Mesenteric fat pad (tissue), 1 donor: ENCODE data around the gene TOE1. TPM values are rescaled to one million over a fixed set of nuclear protein-coding genes. Genes with fewer than 3 reads are reported as not detected.
"Not testable (repeated sequence)": the region's sequence is repeated elsewhere in the genome, so short reads cannot be mapped to it uniquely, and the experiment has no call there.

Experiments
- DNase-seq: peaks from one replicate; pipeline ENCODE4 v3.0.0-alpha.2; 2020; ENCODE audit warnings: low spot score
- long read RNA-seq: library from polyadenylated mRNA; unstranded; transcript quantifications from one replicate; pipeline ENCODE4 v2.0.0, GENCODE V29; 2020
- total RNA-seq: library from RNA; stranded (reverse); fragmentation: NEBNext Ultra II Directional; extraction: Animal tissue kit (Norgen Biotek cat#: 25700); gene quantifications from one replicate; pipeline ENCODE4 v1.2.1, GENCODE V29; 2021
- donor health status: DM: yes; HTN: yes; CAD: no.

The TOE1 gene
- total RNA-seq = 7.2 TPM
- long read RNA-seq, transcript TOE1-201 (8 exons, 2,389 nt) = major isoform, 26 of 41 reads
- long read RNA-seq, partial matches to known transcripts = 6 of 41 reads
- long read RNA-seq, other reads (novel, unspliced or antisense) = 9 of 41 reads

DNA sequence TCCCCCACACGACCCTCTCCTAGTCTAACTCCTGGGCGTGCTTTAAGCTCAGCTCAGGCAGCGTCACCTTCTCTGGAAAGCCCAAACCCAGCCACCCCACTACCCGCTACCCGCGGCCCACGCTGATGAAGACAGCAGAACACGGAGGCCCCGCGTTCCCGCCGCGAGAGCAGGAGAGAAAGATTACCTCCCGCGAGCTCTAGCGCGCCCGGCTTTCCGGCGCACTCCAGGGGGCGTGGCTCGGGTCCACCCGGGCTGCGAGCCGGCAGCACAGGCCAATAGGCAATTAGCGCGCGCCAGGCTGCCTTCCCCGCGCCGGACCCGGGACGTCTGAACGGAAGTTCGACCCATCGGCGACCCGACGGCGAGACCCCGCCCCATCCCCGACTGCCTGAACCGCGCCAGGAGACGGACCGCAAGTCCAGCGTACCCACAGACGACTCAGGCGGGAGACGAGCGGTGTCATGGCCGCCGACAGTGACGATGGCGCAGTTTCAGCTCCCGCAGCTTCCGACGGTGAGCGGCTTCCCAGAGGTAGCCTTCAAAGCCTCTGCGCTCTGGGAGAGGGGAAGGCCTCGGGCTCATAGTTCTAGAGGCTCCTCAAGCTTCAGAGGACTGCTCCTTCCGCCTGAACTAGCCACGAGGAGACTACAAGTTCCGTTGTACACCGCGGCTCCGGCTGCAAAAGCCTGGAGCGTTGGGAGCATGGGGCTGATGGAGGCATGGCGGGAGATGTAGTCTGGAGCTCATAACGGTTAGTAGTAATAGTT, at the start of gene TOE1, which contains the start of gene MUTYH:
Gene TOE1, plus strand, starts transcription at position 382 of the 770 bp plus-strand sequence. Its CDS starts 83 bp downstream, at position 465.
Gene MUTYH, minus strand, starts transcription at position 652 of the 770 bp plus-strand sequence. CDS start 5,935 bp downstream, outside the sequence.
- DNase-seq = peak; percentile 98

DNA sequence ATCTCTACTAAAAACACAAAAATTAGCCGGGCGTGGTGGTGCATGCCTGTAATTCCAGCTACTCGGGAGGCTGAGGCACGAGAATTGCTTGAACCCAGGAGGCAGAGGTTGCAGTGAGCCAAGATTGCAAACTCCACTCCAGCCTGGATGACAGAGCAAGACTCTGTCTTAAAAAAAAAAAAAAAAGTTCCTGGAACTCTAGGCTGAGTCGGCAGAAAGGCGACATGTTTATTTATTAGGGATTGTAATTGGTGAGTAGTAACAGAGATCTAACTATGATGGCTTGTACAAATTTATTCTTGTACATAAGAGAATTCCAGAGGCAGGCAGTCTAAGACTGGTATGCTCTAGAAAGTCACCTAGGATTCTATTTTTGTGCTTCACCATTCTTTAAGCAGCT, 49.0 kb upstream of the TOE1 start:
- not testable (repeated sequence) for DNase-seq

DNA sequence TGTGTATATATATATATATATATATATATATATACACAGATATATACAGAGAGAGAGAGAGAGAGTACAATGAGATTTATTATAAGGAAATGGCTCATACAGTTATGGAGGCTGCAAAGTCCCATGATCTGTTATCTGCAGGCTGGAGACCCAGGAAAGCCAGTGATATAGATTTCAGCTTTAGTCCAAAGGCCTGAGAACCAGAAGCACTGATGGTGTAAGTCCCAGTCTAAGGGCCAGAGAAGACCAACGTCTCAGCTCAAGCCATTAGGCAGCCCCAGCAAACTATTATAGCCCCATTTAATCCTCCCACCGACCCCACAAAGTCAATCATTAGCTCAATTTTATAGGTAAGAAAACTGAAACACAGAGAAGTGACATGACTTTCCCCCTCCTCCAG, 48.3 kb upstream of the TOE1 start:
- DNase-seq = no peak

DNA sequence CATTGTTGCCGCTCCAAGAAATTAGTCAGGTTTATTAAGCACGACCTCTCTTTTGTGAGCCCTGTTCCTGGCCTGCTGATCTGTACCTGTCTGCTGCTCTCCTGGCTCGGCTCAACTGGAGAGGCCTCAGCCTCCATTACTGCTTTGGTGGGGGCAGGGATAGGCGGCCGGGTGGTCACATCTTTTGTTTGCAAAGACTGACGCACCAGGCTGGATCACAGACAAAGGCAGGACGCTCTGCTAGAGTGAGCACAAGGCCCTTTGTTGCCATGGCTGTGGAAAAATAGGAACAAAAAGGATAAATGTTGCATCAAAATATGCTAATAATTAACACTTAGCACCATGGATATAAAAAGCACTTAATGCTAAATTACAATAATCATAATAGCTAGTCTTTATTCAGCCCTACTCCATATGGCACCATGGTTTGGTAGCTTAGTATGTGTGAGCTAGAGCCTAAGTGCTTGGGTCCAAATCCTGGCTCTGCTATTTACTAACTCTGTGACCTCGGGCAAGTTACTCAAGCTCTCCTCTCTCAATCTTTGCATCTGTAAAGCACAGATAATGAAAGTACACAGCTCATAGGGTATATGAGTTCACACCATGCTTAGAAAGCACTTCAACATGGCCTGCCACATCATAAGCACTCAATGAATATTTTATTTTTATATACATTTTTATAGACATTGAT, 42.2 kb upstream of the TOE1 start:
- DNase-seq = peak; percentile 35

DNA sequence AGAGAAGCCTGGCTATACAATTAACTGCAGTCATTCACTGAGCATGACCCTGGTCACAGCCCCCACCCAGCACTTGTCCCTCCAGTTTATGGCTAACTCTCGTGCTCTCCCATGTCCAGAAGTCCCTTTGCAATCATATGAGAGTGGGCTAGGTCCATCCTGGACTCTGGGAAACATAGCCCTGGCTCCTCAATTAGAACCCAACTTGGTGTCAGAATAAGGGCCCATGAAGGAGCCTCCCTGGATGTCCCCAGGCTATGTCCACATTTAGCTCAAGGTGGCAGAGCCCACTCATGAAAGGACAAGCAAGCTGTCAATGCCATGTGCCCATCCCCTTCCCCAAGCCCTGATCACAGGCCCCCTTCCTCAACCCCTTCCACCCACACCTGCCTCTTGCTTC, 40.7 kb upstream of the TOE1 start:
- DNase-seq = peak; percentile 59

DNA sequence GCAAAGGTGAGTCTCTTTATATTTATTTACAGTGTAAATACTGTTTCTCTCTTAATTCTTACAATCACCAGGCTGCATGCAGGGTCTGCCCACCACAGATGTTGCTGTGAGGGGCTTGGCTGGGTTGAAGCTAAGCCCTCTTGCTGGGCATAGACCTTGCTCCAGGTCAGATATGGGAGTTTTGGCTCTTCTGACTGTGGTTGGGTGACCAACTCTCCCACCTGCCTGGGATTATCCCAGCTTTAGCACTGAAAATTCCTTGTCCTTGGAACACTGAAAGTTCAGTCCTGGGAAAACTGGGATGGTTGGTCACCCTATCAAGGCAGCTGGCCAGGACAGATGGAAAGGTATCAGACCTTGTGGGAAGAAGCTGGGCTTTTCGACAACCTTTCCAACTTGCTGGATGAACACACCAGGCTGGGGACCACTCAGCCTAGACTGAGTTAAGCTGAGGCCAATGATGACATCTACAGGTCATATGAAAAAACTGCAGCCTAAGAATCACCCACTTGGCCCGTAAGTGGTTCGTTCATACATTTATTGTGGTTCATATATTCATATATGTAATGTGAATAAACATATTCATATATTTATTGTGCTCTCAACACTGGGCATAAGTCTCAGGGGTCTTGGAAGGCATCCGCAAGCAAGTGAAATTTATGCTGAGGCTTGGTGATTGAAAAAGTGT, 39.8 kb upstream of the TOE1 start:
- DNase-seq = peak; percentile 47

DNA sequence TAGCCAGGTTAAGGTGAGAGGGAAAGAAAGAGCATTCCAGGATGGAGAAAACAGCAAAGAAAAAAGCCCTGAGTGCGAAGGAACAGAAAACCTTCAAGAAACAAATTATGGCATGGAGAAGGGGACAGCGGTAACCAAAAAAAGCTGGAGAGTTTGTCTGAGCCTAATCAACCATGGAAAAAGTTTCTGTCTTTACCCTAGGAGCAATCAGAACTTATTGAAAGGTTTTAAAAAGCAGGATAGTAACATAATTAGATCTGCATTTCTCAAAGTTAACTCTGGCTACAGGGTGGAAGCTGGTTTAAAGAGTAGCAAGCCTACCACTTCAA, 39.3 kb upstream of the TOE1 start:
- DNase-seq = no peak

DNA sequence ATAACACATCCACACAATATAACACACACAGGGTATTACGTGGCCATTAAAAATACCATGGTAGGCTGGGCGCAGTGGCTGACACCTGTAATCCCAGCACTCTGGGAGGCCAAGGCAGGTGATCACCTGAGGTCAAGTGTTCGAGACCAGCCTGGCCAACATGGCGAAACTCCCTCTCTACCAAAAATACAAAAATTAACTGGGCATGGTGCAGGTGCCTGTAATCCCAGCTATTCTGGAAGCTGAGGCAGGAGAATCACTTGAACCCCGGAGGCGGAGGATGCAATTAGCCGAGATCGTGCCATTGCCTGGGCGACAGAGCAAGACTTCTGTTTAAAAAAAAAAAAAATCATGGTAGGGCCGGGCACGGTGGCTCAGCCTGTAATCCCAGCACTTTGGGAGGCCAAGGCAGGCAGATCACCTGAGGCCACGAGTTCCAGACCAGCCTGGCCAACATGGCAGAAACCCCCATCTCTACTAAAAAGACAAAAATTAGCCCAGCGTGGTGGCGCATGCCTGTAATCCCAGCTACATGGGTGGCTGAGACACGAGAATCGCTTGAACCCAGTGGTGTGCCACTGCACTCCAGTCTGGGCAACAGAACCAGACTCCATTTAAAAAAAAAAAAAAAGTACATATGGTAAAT, 37.3 kb upstream of the TOE1 start:
- DNase-seq = peak; percentile 33

DNA sequence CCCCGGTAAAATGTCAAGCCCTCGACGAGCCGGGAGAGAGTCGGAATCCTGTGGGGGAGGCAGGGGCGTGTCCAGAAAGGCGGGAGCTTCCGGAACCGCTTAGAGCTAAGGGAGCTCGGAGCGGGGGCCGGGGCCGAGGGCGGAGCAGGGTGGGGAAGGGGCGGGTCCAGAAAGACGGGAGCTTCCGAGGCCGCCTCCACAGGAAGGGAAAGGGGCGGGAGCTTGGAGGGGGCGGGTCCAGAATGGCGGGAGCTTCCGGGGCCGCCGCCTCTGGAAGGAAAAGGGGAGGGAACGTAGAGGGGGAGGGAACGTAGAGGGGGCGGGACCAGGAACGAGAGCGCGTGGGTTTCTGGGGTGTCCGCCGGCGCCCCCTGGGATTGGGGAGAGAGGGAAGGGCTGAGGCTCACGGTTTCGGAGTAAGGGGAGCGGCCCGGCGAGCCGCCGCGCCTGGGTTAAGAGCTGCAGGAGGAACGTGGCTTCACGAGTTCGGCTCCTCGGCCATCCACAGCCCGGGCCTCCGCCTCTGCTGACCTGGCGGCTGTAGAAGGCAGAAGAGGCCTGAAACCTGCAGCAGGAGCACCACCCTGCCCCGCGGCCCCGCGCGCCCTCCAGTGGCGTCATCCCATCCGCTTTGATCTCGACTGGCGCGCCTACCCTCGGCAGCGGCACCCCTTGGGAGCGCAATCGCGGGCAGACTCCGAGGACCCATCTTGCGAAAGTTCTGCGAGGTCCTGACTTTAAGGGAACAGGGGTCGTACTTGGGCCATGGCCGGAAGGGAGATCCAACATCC, 36.3 kb upstream of the TOE1 start:
- peak; percentile 99 for DNase-seq

DNA sequence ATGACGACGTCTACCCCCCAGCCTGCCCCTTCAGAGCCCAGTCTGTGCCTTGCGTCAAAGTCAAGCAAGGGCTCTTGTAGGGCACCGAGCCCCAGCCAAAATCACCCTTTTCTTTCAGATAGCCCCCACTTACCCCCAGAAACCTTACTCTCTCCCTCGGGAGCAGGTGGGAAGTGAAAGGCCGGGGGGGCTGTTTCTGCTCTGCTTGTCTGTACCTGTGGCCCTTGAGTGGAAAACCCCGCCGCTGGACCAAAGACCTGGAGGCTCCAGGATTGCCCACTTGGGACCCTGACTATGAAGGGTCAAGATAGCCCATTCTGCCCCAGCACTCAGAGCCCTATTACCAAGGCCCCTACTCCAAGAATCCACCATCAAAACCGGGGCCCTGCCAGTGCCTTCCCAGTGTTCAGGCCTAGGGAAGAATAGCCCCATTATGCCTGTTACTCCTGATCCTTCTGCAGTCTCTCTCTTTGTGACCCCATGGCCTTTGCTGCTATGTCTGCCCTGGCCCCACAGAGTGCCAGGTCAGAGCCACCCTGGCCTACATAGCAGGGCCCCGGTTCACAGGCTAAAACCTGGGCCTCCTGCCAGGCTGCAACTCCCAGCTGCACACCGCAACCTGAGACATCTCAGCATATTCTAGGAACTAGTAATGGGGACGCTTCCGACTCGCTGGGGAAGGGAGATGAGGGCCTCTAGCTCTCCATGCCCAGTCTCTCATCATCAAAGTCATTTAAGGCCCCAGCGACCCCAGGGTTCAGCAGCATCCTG, 35.5 kb upstream of the TOE1 start:
- DNase-seq = peak; percentile 87

DNA sequence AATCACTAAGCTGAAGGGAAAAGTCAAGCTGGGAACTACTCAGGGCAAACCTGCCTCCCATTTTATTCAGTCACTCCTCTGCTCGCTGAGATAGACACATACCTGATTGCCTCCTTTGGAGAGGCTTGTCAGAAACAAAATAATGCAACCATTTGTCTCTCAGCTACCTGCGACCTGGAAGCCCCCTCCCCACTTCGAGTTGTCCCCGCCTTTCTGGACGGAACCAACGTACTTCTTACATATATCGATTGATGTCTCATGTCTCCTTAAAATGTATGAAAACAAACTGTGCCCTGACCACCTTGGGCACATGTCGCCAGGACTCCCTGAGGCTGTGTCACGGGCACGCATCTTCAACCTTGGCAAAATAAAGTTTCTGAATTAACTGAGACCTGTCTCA, 34.7 kb upstream of the TOE1 start:
- DNase-seq = peak; percentile 55

DNA sequence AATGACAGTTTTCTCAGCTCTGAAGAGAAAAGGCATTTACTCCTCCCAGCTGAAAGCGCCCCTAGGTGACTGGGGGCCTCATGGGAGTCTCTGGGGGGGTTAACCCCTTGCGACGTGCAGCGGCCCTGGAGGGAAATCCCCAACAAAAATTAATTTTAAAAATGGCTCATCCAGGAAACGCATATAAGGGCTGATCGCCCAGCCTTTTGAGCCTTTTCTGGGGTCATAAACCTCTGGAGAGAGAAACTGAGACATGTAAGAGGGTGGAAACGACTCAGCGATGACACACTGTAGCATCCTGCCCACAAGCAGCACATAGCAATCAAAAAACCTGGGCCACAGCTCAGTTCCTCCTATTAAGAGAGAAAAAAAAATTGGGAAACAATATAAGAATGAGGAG, 33.7 kb upstream of the TOE1 start:
- peak; percentile 18 for DNase-seq

DNA sequence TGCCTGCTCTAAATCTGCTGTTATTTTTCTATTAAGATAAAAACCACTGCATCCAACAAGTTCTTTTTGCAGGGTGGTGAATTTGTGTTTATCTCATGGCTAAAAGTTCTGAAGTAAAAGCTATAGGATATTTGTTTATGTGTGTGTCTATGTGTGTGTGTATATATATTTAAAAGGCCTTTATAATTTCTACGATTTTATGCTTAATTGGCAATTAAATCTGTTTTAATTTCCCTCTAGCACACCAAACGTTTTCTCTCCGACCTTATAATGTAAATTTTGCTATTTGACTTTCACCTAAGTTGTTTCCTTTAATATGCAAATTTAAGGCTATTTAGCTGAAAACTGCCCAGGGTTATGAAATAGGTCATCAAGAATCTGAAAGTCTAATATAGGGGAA, 33.1 kb upstream of the TOE1 start:
- no peak for DNase-seq

DNA sequence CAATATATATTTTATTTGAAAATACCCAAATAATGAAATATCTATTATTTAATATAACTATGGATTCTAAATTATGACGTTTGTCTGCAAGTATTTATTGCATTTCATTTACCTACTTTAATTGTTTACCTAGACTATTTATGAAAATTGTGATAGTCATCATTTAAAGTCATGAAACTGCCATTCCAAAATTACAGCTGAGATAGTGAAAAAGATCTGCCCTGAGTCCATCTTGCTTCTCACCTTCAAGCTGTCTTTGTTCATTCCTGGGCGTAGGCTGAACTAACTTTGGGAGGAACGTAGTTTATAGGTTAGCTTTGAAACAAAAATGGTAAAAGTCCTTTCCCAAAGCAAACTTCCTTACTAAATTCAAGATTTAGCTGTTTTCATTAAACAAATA, 25.7 kb upstream of the TOE1 start:
- DNase-seq = no peak

DNA sequence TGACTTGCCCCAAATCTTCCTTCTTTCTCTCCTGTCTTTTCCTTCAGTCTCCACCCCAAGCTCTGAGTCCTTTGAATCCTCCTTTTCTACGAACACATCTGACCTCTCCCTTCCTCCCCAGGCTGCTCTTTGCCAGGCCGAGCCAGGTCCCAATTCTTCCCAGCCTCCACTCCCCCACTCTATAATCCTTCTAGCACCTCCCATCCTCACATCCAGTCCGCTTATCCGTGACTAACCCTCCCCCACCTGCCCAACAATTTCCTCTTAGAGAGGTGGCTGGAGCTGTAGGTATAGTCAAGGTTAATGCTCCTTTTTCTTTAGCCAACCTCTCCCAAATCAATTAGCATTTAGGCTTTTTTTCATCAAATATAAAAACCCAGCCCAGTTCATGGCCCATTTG, 22.8 kb upstream of the TOE1 start:
- DNase-seq = peak; percentile 37

DNA sequence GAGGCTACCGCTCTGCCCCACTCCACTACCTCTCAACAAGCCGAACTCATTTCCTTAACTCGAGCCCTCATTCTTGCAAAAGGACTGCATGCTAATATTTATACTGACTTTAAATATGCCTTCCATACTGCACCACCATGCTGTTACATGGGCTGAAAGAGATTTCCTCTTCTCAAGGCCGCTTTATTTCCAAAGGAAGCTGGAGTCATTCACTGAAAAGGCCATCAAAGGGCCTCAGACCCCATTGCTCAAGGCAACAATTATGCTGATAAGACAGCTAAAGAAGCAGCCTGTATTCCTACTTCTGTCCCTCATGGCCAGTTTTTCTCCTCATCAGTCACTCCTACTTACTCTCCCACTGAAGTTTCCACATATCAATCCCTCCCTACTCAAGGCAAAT, 20.2 kb upstream of the TOE1 start:
- no peak for DNase-seq

DNA sequence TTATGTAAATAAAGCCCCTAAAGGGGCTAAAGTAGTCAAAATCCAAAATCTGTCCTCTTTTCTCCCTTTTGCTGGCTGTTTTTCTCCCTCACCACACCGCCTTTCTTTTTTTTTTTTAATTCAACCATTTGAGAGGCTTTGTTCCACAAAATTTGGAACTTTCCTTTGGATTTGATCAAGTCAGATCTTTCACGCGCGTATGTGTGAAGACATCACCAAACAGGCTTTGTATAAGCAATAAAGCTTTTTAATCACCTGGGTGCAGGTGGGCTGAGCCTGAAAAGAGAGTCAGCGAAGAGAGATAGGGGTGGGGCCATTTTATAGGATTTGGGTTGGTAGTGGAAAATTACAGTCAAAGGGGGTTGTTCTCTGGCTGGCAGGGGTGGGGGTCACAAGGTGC, 18.5 kb upstream of the TOE1 start:
- no peak for DNase-seq

DNA sequence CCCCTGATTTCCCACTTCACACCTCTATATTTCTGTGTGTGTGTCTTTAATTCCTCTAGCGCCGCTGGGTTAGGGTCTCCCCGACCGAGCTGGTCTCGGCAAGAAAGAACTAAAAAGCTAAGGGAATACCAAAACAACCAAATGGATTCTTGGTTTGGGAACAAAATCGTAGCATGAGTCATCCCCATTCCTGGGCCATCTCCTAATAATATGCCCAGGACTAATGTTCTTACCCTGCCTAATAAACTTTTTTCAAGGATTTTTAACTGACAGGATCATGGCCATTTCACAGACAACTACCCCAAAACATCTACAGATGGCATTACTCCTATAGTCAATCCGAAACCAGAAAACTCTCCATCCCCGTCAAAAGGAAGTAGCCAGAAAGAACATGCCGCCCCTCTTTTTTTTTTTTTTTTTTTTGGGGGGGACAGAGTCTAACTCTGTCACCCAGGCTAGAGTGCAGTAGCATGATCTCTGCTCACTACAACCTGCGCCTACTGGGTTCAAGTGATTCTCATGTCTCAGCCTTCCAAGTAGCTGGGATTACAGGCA, 17.4 kb upstream of the TOE1 start:
- DNase-seq = no peak

DNA sequence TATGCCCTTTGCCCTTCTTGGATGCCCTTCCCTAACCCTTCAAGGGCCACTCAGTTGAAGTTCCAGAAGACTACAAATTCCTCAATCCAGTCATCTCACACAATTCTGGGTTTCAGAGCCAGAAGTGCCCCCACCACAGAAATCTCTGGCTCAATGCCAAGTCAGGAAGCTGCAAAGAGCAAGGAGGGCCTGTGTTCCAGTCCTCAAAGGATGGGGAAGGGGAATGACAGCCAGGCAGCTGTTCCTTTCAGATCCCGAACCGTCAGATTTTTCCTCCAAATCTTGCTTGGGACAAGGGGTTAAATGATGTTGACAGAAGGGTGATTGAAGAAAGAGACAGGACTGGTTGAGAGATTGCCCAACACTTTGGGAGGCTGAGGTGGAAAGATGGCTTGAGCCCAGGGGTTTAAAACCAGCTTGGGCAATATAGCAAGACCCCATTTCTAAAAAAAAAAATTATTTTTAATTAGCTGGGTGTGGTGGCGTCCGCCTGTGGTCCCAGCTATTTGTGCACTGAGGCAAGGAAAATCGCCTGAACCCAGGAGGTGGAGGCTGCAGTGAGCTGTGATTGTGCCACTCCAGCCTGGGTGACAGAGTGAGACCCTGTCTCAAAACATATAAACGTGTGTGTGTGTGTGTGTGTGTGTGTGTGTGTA, 14.0 kb upstream of the TOE1 start:
- peak; percentile 18 for DNase-seq
